LNCAP (cell line): ENCODE data around the gene ZNF655.

Experiments
- TF ChIP-seq, protein P1 (sequence below): fragments of 450-650 bp; IDR thresholded peaks from 2 replicates; pipeline ENCODE4 v1.5.1; 2017; ENCODE audit warnings: mild to moderate bottlenecking

The ZNF655 gene

DNA sequence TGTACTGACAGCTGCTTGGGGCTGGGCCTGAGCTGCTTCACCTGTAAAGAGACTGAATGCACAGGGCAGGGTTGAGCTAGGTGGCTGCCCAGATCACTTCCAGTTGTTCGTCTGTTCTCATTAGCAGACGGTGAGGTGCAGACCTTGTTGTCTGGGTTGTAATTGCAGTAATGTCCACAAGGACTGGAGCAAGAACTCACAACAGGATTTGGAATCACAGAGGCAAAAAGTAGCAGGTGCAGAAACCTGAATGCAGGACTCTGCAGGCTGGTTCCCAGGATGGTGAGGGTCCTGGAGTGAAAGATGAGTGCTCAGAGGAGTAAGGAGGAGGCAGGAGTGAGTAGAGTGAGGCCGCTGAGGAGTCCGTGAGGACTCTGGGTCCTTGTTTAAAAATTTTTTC, 67.5 kb downstream of the ZNF655 start:
- TF ChIP-seq, protein P1, sequence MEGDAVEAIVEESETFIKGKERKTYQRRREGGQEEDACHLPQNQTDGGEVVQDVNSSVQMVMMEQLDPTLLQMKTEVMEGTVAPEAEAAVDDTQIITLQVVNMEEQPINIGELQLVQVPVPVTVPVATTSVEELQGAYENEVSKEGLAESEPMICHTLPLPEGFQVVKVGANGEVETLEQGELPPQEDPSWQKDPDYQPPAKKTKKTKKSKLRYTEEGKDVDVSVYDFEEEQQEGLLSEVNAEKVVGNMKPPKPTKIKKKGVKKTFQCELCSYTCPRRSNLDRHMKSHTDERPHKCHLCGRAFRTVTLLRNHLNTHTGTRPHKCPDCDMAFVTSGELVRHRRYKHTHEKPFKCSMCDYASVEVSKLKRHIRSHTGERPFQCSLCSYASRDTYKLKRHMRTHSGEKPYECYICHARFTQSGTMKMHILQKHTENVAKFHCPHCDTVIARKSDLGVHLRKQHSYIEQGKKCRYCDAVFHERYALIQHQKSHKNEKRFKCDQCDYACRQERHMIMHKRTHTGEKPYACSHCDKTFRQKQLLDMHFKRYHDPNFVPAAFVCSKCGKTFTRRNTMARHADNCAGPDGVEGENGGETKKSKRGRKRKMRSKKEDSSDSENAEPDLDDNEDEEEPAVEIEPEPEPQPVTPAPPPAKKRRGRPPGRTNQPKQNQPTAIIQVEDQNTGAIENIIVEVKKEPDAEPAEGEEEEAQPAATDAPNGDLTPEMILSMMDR: no peak
